ENCODE results near the gene MAGOH.

- TF ChIP-seq POLR2A (IDR thresholded peaks at IDR 0.05; ENCODE audit: low read length) (no peak), GATA1 (IDR thresholded peaks at IDR 0.05; ENCODE audit: low read depth, low read length) (no peak)
Observed at GRCh38 chr1:53250325-53250724, 12.0 kb upstream of the MAGOH start.

Measured in erythroblast (primary cell).